Measurements from ENCODE around the gene ZNF221.

GRCh38 chr19:43928820-43929219 lies 22.2 kb upstream of the ZNF221 start:
- TF ChIP-seq ZNF274 (IDR thresholded peaks at IDR 0.05; ENCODE audit: low read depth, low read length) (no peak), POLR2AphosphoS5 (IDR thresholded peaks at IDR 0.05; ENCODE audit: low read depth, low read length) (no peak), MAX (IDR thresholded peaks at IDR 0.05) (no peak), TCF7L2 (IDR thresholded peaks at IDR 0.05; ENCODE audit: borderline replicate concordance, extremely low read depth, insufficient read depth, insufficient read length) (no peak), YY1 (IDR thresholded peaks at IDR 0.05; ENCODE audit: extremely low read depth, insufficient replicate concordance, low read depth, low read length) (no peak)
